Stimulated activated CD8-positive, alpha-beta memory T cell treated with anti-CD3 and anti-CD28 coated beads, Interleukin-7, amount 100 ng/mL, for 48 hours (primary cell): ENCODE measurements around the gene ZNF280B.
"Not testable (repeated sequence)": the region's sequence is repeated elsewhere in the genome, so short reads cannot be mapped to it uniquely, and the experiment has no call there.

Source experiments
- DNase-seq, 2 donors: peaks; one replicate each; pipeline ENCODE4 v3.0.0-alpha.2; 2020; ENCODE audit warnings: low read depth in 1 of 2; ENCODE audit errors: extremely low read depth in 1 of 2

ZNF280B gene

DNA sequence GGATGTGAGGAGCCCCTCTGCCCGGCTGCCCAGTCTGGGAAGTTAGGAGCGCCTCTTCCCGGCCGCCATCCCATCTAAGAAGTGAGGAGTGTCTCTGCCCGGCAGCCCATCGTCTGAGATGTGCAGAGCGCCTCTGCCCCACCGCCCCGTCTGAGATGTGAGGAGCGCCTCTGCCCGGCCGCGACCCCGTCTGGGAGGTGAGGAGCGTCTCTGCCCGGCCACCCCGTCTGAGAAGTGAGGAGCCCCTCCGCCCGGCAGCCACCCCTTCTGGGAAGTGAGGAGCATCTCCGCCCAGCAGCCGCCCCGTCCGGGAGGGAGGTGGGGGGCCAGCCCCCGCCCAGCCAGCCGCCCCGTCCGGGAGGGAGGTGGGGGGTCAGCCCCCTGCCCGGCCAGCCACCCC, 66.9 kb downstream of the ZNF280B start:
- DNase-seq: not testable (repeated sequence)

DNA sequence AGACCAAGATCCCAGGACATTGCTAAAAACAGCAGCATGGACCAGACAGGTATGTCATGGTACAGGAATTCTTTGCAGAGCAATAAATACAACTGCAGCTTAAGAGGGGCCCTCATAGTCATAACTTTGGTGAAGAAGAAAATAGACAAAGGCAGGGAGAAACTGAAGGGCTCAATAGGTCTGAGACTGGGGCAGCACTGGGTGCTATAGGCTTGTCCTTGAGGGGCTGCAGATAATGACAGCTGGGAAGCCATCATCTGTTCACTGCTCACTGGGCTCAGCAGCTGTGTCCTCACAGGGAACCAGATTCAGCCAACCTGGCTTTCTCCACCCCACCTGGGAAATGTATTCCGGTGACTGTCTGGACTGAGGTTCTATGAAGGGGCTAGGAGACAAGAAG, 68.4 kb downstream of the ZNF280B start:
- DNase-seq: no peak
